H1 (cell line): ENCODE data around the gene KLHDC7A. TPM values are rescaled to one million over a fixed set of nuclear protein-coding genes. Genes with fewer than 3 reads are reported as not detected.
A peak's percentile ranks its signal among the peaks of the same experiment; 100 is the strongest.

ENCODE experiments used
- CTCF ChIA-PET: fragments of 300-600 bp; sonication (Branson Sonifier 250); formaldehyde crosslinking; loops from one replicate; lab custom pipeline; 2021; ENCODE audit not compliant: partially characterized antibody; lab: Charles Lee
- POLR2A ChIA-PET: fragments of 300-600 bp; sonication (Branson Sonifier 250); formaldehyde crosslinking; loops from one replicate; lab custom pipeline; 2021; ENCODE audit warnings: inconsistent platforms; ENCODE audit not compliant: partially characterized antibody; lab: Charles Lee
- DNase-seq, 2 experiments: peaks; one replicate each; pipeline versions ENCODE4 v3.0.0 to v3.0.0-alpha.2; 2010 to 2022; ENCODE audit warnings: low spot score in 2 of 2, low read depth in 1 of 2, mixed read lengths in 1 of 2
- FAIRE-seq: peaks from 2 replicates; lab custom pipeline; 2011; peaks lifted over from hg19 to GRCh38; lab: Jason Lieb, UNC
- H2AFZ ChIP-seq: 2 replicates; pipeline ENCODE4 v1.8.1; 2012; ENCODE audit warnings: low read length, inconsistent platforms
- H2AK5ac ChIP-seq: 2 replicates; pipeline ENCODE4 v1.6.1; 2013; ENCODE audit warnings: low read depth, low read length
- H2BK120ac ChIP-seq: replicated peaks from 2 replicates; pipeline ENCODE3; 2013; ENCODE audit warnings: low read depth, low read length, inconsistent platforms
- H2BK12ac ChIP-seq: 2 replicates; pipeline ENCODE4 v1.6.1; 2013; ENCODE audit warnings: low read depth, low read length
- H2BK15ac ChIP-seq: 2 replicates; pipeline ENCODE4 v1.6.1; 2013; ENCODE audit warnings: low read length
- H2BK20ac ChIP-seq: 2 replicates; pipeline ENCODE4 v1.6.1; 2013; ENCODE audit warnings: low read length
- H2BK5ac ChIP-seq: 2 replicates; pipeline ENCODE4 v1.6.1; 2013; ENCODE audit warnings: low read depth, low read length
- H3K14ac ChIP-seq: 2 replicates; pipeline ENCODE4 v1.6.1; 2013; ENCODE audit warnings: inconsistent platforms; ENCODE audit not compliant: insufficient read length
- H3K18ac ChIP-seq: 2 replicates; pipeline ENCODE4 v1.6.1; 2013; ENCODE audit warnings: low read length; ENCODE audit errors: extremely low read depth
- H3K23ac ChIP-seq: 2 replicates; pipeline ENCODE4 v1.6.1; 2013; ENCODE audit warnings: inconsistent platforms; ENCODE audit not compliant: insufficient read length
- H3K23me2 ChIP-seq: 2 replicates; pipeline ENCODE4 v1.6.1; 2013; ENCODE audit warnings: low read depth, low read length
- H3K27ac ChIP-seq: 2 replicates; pipeline ENCODE4 v1.6.1; 2011; ENCODE audit warnings: low read depth, low read length, inconsistent platforms
- H3K27me3 ChIP-seq, 4 experiments: replicated peaks in 1 of 4; 1 replicate in 1 of 4; 2 replicates in 3 of 4; pipeline versions ENCODE4 v1.6.1 to v1.8.1; 2011 to 2013; ENCODE audit warnings: low read length in 3 of 4, mild to moderate bottlenecking in 3 of 4, inconsistent platforms in 2 of 4, mixed read lengths in 2 of 4, moderate library complexity in 1 of 4; ENCODE audit not compliant: control insufficient read depth in 3 of 4, insufficient read depth in 3 of 4; ENCODE audit errors: extremely low read depth in 1 of 4
- H3K36me3 ChIP-seq, 4 experiments: 2 replicates each; pipeline versions ENCODE4 v1.6.1 to v1.8.1; 2011 to 2013; ENCODE audit warnings: mild to moderate bottlenecking in 4 of 4, low read length in 3 of 4, moderate library complexity in 2 of 4, control low read depth in 1 of 4, inconsistent platforms in 1 of 4; ENCODE audit not compliant: insufficient read depth in 4 of 4, control insufficient read depth in 2 of 4
- H3K4ac ChIP-seq: replicated peaks from 2 replicates; pipeline ENCODE3; 2013; ENCODE audit warnings: low read length, low read depth, mixed read lengths, inconsistent platforms; ENCODE audit not compliant: insufficient read length
- H3K4me1 ChIP-seq, 4 experiments: replicated peaks in 1 of 4; 1 replicate in 1 of 4; 2 replicates in 3 of 4; pipeline versions ENCODE4 v1.6.1 to v1.8.1; 2011 to 2013; ENCODE audit warnings: low read length in 3 of 4, inconsistent platforms in 2 of 4, mixed read lengths in 1 of 4; ENCODE audit not compliant: insufficient read depth in 4 of 4, control insufficient read depth in 3 of 4
- H3K4me2 ChIP-seq, 2 experiments: 2 replicates each; pipeline versions ENCODE4 v1.6.1 to v1.8.1; 2011 to 2013; ENCODE audit warnings: low read depth in 2 of 2, low read length in 2 of 2, control low read depth in 1 of 2, inconsistent platforms in 1 of 2, mild to moderate bottlenecking in 1 of 2; ENCODE audit not compliant: insufficient read depth in 1 of 2
- H3K4me3 ChIP-seq, 4 experiments: fragments of 200-600, 300-600 bp in 1 of 4; sonication (generic), shearing (Covaris generic), sonication (Bioruptor Twin) in 1 of 4; 2 replicates each; pipeline versions ENCODE4 v1.5.1 to v1.8.1; 2011 to 2016; ENCODE audit warnings: low read length in 4 of 4, low read depth in 3 of 4, control low read depth in 2 of 4, inconsistent platforms in 2 of 4, mild to moderate bottlenecking in 2 of 4, mixed read lengths in 1 of 4, moderate library complexity in 1 of 4; ENCODE audit not compliant: insufficient read depth in 2 of 4; ENCODE audit errors: extremely low read depth in 1 of 4
- H3K56ac ChIP-seq: replicated peaks from 2 replicates; pipeline ENCODE3; 2013; ENCODE audit warnings: low read depth, mild to moderate bottlenecking, mixed read lengths, low read length, inconsistent platforms; ENCODE audit not compliant: insufficient read length
- H3K79me1 ChIP-seq: 2 replicates; pipeline ENCODE4 v1.6.1; 2013; ENCODE audit warnings: low read depth, low read length, control low read depth
- H3K79me2 ChIP-seq, 2 experiments: 2 replicates each; pipeline versions ENCODE4 v1.6.1 to v1.8.1; 2012 to 2013; ENCODE audit warnings: low read length in 2 of 2, mild to moderate bottlenecking in 2 of 2, inconsistent platforms in 1 of 2; ENCODE audit not compliant: insufficient read depth in 2 of 2, control insufficient read depth in 1 of 2
- H3K9ac ChIP-seq, 4 experiments: replicated peaks in 1 of 4; 1 replicate in 1 of 4; 2 replicates in 3 of 4; pipeline versions ENCODE4 v1.6.1 to v1.8.1; 2011 to 2013; ENCODE audit warnings: low read depth in 3 of 4, low read length in 3 of 4, control low read depth in 2 of 4, mild to moderate bottlenecking in 2 of 4, moderate library complexity in 2 of 4, inconsistent platforms in 1 of 4; ENCODE audit errors: extremely low read depth in 1 of 4
- H3K9me3 ChIP-seq, 2 experiments: 2 replicates each; pipeline versions ENCODE4 v1.6.1 to v1.8.1; 2012 to 2013; ENCODE audit warnings: mild to moderate bottlenecking in 2 of 2, moderate library complexity in 2 of 2, control low read depth in 1 of 2, inconsistent platforms in 1 of 2, low read depth in 1 of 2, low read length in 1 of 2, mixed read lengths in 1 of 2; ENCODE audit not compliant: insufficient read depth in 2 of 2
- H4K20me1 ChIP-seq, 2 experiments: replicated peaks in 1 of 2; 2 replicates each; pipeline versions ENCODE3 to v1.8.1; 2011 to 2013; ENCODE audit warnings: inconsistent platforms in 2 of 2, low read length in 2 of 2, mild to moderate bottlenecking in 1 of 2; ENCODE audit not compliant: insufficient read depth in 2 of 2, control insufficient read depth in 1 of 2
- H4K5ac ChIP-seq: 2 replicates; pipeline ENCODE4 v1.6.1; 2013; ENCODE audit warnings: low read length, low read depth, mixed read lengths, inconsistent platforms; ENCODE audit not compliant: insufficient read length
- H4K8ac ChIP-seq: 2 replicates; pipeline ENCODE4 v1.8.0; 2013; ENCODE audit warnings: mild to moderate bottlenecking, moderate library complexity, low read length, inconsistent platforms; ENCODE audit not compliant: insufficient read depth; ENCODE audit errors: extremely low read depth
- H4K91ac ChIP-seq: replicated peaks from 2 replicates; pipeline ENCODE3; 2013; ENCODE audit warnings: low read length, mixed read lengths, inconsistent platforms; ENCODE audit not compliant: insufficient read length
- BRCA1 ChIP-seq: IDR thresholded peaks from 2 replicates; pipeline ENCODE4 v1.6.1; 2012; ENCODE audit warnings: low read depth, low read length, improper control_type of control experiment
- E2F6 ChIP-seq: IDR thresholded peaks from 2 replicates; pipeline ENCODE4 v1.6.1; 2012; ENCODE audit warnings: inconsistent platforms
- HDAC6 ChIP-seq: IDR thresholded peaks from one replicate; pipeline ENCODE4 v1.7.1; 2012; ENCODE audit warnings: low read depth, mild to moderate bottlenecking, inconsistent platforms, low read length, moderate library complexity
- JUND ChIP-seq: IDR thresholded peaks from 2 replicates; pipeline ENCODE4 v1.6.1; 2011; ENCODE audit warnings: mild to moderate bottlenecking, improper control_type of control experiment, low read length
- MAFK ChIP-seq: IDR thresholded peaks from 2 replicates; pipeline ENCODE4 v1.6.1; 2012; ENCODE audit warnings: low read depth, mild to moderate bottlenecking, improper control_type of control experiment, low read length
- TEAD4 ChIP-seq: IDR thresholded peaks from 2 replicates; pipeline ENCODE4 v1.6.1; 2012; ENCODE audit warnings: low read depth, low read length, inconsistent platforms, mixed read lengths
- WGBS, 2 experiments: shearing (Covaris generic) in 1 of 2; methylation state at CpG; one replicate each; pipeline versions ENCODE4 v1.1.6 to v1.1.7; 2013 to 2015; ENCODE audit warnings: low lambda C conversion rate in 2 of 2, mixed read lengths in 2 of 2, inconsistent platforms in 1 of 2, low coverage in 1 of 2, missing lambda C conversion rate in 1 of 2; ENCODE audit not compliant: insufficient replicate concordance in 2 of 2, insufficient coverage in 1 of 2, insufficient read length in 1 of 2; ENCODE audit errors: extremely low coverage in 1 of 2, missing lambda C conversion rate in 1 of 2; 5-methylcytosine and 5-hydroxymethylcytosine counted together
- polyA plus RNA-seq, 7 experiments: library from polyadenylated mRNA; depleted of rRNA in 3 of 7; stranded (reverse) in 5 of 7; unstranded in 2 of 7; fragments of >200 nt in 5 of 7; fragments of 200-250 nt in 2 of 7; gene quantifications; 1 replicate in 5 of 7; 2 replicates in 1 of 7; 4 replicates in 1 of 7; pipeline versions ENCODE4 v1.2.1 to v1.2.3, GENCODE V29; 2011 to 2013; ENCODE audit warnings: missing spikeins in 2 of 7, mixed read lengths in 2 of 7
- total RNA-seq: library from RNA; stranded (reverse); fragmentation: NEBNext Ultra II Directional; extraction: Animal tissue kit (Norgen Biotek cat#: 25700); gene quantifications from 2 replicates; pipeline ENCODE4 v1.2.1, GENCODE V29; 2021

The KLHDC7A gene
- total and polyA plus RNA-seq, 2 of the 8 experiments (the other 6 are each of a cell fraction or from before 2014, with no cell fraction given): 3.9 to 18.9 TPM

- ChIA-PET POLR2A (interaction anchor here (1.6 kb wide), 1 partner anchor 16 kb away, joined by 5 read pairs; the partner anchor contains the start of gene KLHDC7A), CTCF (interaction anchor here (0.9 to 1.5 kb wide), 6 partner anchors 21 to 142 kb away, joined by 3 to 5 read pairs (median 3); no protein-coding TSS in a partner anchor)
- Histone ChIP-seq H3K18ac (no peak overlapping the region), H3K79me1 (no peaks in the 10 kb centered on the region), H3K4me1 (no peaks in the 10 kb centered on the region; a peak in 1 of 7 replicates), H4K20me1 (no peaks in the 10 kb centered on the region), H2AFZ (no peak overlapping the region), H3K27ac (no peak overlapping the region), H3K36me3 (no peaks in the 10 kb centered on the region), H2BK5ac (no peak overlapping the region), H2BK15ac (0 out of 2 replicates have a peak overlapping the region, but pooled peaks have one; percentile 5), H2BK20ac (no peak overlapping the region), H2BK120ac (no peak overlapping the region), H3K23ac (no peak overlapping the region), H4K91ac (no peak overlapping the region), H3K27me3 (no peaks in the 10 kb centered on the region), H4K5ac (no peak overlapping the region), H2AK5ac (no peak overlapping the region), H3K23me2 (no peaks in the 10 kb centered on the region), H3K9ac (no peak overlapping the region), H3K56ac (no peak overlapping the region), H2BK12ac (no peak overlapping the region), H3K4me3 (no peak overlapping the region), H3K79me2 (no peaks in the 10 kb centered on the region), H3K4ac (no peak overlapping the region), H4K8ac (no peak overlapping the region), H3K4me2 (no peak overlapping the region), H3K9me3 (no peaks in the 10 kb centered on the region), H3K14ac (no peak overlapping the region)
- FAIRE-seq: no peak
- no peak for DNase-seq
- 88% methylated on average over 8 of the region's 8 CpGs; no CpG with 5 or more reads in 1 of the 2 experiments for WGBS, 2 experiments
- TF ChIP-seq TEAD4 (no peak), HDAC6 (no peak), JUND (no peak), MAFK (no peak), BRCA1 (no peak), E2F6 (no peak)
Measured at GRCh38 chr1:18464665-18465050, 16.1 kb upstream of the KLHDC7A start.
